Myometrial cell (primary cell): ENCODE results near the gene PHF8. TPM values are rescaled to one million over a fixed set of nuclear protein-coding genes. Genes with fewer than 3 reads are reported as not detected.

ENCODE experiments used
- total RNA-seq: library from RNA; depleted of rRNA; stranded (reverse); fragments of >200 nt; gene quantifications from 2 replicates; pipeline ENCODE4 v1.2.3, GENCODE V29; 2015

PHF8 gene
- total RNA-seq = 7.3 and 17.9 TPM in 2 replicates

GRCh38 chrX:54044126-54044876 lies at the start of gene PHF8:
PHF8 (minus strand) TSS chrX:54044473; CDS start chrX:54042728, 1,745 bp downstream.

Other genes with a start within 250 kb of the PHF8 start
- 4.6 and 10.1 TPM in 2 replicates for gene FAM120C, start 138.8 kb upstream of the PHF8 start, total RNA-seq